HG02610 (cell line): ENCODE results near the gene ARPC1B.

Experiments
- ATAC-seq: cut with Tn5 transposase; IDR thresholded peaks from one replicate; pipeline ENCODE4 v1.9.1; 2021; ENCODE audit warnings: mild to moderate bottlenecking, moderate library complexity; ENCODE audit not compliant: unreplicated experiment

The ARPC1B gene

DNA sequence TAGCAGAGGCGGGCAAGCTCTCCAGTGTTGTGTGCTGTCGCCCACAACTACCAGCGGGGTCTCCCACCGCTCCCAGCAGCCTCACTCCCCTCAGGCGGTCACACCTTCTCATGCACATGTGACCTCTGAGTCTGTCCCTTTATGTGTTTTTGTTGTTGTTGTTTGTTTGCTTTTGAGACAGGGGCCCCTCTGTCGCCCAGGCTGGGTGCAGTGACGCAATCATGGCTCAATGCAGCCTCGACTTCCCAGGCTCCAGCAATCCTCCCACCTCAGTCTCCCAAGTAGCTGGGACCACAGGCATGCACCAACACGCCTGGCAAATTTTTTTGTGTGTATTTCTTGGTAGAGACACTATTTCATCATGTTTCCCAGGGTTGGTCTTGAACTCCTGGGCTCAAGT is 65.7 kb downstream of the ARPC1B start:
- ATAC-seq, result no peak
